Mesangial cell (primary cell): Measurements from ENCODE around the gene C2. TPM values are rescaled to one million over a fixed set of nuclear protein-coding genes. Genes with fewer than 3 reads are reported as not detected.

Source experiments
- total RNA-seq: library from RNA; depleted of rRNA; stranded (reverse); fragments of >200 nt; gene quantifications from 2 replicates; pipeline ENCODE4 v1.2.3, GENCODE V29; 2015

The C2 gene
- 0.49 and 2.5 TPM in 2 replicates for total RNA-seq

DNA sequence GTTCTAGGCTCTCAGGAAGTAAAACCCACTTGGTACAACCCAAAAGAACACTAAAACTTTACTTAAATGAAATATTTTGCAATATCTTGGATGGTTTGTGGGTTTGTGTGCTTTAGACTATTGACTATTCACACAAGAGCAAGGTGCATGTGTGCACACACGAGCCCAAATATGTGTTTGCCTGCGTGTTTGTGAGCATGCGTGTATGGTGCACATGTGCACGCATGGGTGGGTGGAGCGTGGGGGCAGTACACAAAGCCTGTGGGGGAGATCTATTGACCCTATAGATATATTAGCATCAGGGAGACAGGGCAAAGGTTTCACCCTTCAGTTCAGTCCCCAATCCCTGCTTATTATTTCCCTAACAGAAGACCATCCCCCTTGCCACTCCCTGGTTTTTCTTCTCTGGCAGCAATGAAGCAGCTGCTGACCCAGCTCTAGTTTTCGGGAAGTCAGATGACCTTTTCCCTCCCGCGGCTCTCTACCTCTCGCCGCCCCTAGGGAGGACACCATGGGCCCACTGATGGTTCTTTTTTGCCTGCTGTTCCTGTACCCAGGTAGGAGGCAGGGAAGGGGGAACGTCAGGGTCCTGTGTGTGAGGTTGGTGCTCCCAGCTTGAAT is at the start of gene C2:
C2 (plus strand) TSS at position 476 of the 621 bp plus-strand sequence; CDS start at position 512, 36 bp downstream.

DNA sequence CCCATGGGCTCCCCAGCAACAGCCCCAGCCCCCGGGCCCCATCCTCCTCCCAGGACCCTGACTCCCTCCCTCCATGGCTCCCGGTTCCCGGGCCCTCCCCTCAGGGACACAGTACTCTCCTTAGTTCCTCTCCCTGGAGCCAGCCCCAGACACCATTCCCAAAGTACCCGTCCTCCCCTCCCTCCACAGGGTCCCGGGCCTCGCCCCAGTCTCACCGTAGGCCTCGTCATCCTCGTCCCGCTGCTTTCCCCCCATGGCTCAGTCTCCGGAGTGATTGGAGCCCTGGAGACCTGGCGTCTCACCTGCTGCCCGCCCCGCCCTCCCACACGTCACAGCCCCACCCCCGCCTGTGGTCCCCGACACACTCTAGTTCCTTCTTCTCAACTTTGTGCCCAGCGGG is 48.8 kb upstream of the C2 start, which contains the start of gene SLC44A4:
SLC44A4 (minus strand) TSS at position 272 of the 400 bp plus-strand sequence; CDS start at position 255, 17 bp downstream.

DNA sequence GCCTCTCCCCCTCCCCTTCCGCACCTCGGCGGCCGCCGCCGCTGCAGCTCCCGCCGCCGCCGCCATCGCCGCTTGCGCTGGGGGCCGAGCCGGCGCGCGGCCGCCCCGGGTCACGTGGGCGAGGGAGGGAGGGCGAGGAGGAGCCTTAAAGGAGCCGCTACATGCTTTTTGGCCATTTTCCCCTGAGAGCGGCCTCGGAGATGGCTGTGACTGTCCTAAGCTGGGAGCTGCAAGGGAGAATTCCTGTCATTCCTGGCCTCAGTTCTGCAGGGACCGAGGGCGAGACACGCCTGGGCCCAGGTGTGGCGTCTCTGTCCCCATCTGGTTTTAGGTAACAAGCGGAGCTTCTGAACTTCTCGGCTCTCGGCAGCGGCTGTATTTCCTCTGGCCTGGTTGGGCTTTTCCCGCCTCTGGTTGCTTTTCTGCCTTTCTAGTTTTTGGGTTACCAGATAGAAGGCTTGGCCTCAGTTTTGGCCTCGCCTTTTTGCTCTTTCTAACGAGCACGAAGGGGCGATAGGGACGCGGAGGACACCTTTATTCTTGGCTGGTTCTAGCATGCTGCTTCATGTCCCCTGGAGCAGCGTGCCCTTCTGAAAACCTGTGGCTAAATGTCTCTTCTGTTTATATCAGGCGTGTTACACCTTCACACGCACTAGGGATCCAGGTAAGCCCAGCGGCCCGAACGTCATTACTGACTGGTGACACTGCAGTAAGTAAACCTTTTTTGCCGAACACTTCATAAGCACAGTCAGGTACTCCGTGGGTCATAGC is 29.7 kb upstream of the C2 start, which contains the start of gene EHMT2:
EHMT2 (minus strand) TSS at position 87 of the 771 bp plus-strand sequence; CDS start at position 66, 21 bp downstream.

DNA sequence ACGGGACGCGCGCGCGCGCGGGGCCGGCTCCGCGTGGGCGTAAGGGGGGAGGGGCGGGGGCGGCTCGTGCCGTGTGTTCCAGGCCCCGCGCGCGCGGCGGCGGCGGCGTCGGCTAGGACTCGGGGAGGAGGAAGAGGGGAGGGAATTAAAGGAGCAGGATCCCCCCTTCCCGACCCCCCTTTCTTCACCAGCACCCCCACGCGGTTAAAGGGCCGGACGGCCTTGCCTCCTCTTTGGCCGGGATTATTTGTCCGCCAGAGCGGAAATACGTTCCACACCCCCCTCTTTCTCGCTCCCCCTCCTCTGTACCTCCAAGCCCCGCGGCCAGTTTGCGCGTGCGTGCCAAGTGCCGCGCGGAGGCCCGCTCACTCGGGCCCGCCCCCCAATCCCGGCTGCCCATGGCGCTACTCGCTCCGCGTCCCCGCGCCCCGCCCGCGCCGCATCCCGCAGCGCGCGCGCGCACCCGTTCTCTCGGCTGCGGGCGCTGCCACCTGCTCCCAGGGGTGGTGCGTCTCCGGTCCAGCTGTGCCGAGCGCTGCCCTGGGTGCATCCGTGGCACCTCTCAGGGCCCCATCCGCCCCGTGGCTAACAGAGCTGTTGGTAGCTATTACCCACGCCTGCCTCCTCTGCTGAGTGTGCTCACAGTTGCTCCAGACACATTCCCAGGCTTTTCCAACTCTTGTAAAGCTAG is 25.4 kb upstream of the C2 start, which contains the start of gene ZBTB12:
ZBTB12 (minus strand) TSS at position 134 of the 691 bp plus-strand sequence. CDS start 781 bp downstream, outside the sequence.

DNA sequence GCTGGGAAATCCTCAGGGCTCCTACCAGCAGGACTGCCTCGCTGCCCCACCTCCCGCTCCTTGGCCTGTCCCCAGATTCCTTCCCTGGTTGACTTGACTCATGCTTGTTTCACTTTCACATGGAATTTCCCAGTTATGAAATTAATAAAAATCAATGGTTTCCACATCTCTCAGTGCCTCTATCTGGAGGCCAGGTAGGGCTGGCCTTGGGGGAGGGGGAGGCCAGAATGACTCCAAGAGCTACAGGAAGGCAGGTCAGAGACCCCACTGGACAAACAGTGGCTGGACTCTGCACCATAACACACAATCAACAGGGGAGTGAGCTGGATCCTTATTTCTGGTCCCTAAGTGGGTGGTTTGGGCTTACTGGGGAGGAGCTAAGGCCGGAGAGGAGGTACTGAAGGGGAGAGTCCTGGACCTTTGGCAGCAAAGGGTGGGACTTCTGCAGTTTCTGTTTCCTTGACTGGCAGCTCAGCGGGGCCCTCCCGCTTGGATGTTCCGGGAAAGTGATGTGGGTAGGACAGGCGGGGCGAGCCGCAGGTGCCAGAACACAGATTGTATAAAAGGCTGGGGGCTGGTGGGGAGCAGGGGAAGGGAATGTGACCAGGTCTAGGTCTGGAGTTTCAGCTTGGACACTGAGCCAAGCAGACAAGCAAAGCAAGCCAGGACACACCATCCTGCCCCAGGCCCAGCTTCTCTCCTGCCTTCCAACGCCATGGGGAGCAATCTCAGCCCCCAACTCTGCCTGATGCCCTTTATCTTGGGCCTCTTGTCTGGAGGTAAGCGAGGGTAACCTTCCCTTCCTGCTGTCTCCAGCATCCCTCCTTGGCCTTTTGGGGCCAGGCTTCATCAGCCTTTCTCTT is 18.2 kb downstream of the C2 start, which contains the start of gene CFB:
CFB (plus strand) TSS at position 589 of the 863 bp plus-strand sequence; CDS start at position 716, 127 bp downstream.

DNA sequence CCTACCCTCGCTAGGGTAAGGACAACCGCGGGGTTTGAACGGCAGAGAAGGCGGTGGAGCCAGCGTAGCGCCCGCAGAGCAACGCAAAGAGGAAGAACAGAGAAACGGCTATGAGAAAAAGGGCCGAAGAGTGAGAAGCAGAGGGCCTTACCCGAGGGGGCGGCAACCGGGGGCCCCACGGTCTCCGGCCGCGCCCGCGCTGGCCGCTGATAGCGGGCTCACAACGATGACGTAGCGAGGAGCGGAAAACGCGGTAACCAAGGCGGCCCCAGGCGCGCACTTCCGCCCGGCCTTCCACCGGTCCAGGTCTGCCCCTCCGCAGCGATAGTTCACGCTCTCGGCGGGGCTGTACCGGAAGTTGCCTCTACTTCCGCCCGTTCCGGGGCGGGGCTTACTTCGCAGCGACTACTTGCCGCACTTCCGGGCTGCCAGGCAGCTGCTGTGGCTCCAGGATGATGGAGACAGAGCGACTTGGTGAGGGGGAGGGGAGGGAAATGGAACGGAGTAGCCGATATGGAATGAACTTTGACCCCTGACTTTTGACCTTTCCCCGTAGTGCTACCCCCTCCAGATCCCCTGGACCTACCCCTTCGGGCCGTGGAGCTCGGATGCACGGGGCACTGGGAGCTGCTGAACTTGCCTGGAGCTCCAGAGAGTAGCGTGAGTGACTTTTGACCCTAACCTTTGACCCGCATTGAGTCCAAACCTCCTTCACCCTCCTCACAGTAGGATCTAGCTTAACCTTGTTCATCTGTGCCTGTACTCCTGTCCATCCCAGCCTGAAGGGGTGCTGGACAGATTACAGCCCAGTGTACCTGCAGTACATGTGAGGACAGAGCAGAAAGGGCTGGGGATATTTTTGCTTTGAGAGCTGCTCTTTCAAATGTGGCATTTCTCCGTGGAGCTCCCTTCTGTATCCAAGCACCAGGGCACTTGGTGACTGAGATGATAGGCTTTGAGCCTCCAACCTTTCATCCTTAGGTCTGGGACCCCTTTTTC is 31.5 kb downstream of the C2 start, which contains the start of the genes NELFE and SKIC2:
NELFE (minus strand) TSS at position 231 of the 999 bp plus-strand sequence. CDS start 525 bp downstream, outside the sequence.
SKIC2 (plus strand) TSS at position 435 of the 999 bp plus-strand sequence; CDS start at position 453, 18 bp downstream.

DNA sequence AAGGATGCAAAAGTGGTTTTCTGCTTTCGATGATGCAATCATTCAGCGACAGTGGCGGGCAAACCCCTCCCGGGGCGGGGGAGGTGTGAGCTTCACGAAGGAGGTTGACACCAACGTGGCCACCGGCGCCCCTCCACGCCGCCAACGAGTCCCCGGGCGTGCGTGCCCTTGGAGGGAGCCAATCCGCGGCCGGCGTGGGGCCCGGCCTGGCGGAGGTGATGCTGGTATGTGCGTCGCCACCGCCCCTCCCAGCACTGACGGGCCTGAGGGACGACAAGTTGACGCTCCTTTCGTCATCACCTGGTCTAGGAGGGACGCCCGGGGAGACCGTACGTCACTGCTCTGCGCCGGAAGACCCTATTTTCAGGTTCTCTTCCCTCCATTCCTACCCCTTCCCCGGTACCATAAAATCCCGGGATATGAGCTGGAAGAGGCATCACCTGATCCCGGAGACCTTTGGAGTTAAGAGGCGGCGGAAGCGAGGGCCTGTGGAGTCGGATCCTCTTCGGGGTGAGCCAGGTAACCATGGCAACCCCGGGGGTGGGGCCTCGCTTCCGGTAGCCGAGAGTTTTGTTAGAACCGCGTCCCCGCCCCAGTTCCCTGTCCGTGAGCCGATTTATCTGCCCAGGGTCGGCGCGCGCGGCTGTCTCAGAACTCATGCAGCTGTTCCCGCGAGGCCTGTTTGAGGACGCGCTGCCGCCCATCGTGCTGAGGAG is 44.6 kb downstream of the C2 start, which contains the start of gene DXO:
DXO (minus strand) TSS at position 146 of the 716 bp plus-strand sequence. CDS start 463 bp downstream, outside the sequence.

DNA sequence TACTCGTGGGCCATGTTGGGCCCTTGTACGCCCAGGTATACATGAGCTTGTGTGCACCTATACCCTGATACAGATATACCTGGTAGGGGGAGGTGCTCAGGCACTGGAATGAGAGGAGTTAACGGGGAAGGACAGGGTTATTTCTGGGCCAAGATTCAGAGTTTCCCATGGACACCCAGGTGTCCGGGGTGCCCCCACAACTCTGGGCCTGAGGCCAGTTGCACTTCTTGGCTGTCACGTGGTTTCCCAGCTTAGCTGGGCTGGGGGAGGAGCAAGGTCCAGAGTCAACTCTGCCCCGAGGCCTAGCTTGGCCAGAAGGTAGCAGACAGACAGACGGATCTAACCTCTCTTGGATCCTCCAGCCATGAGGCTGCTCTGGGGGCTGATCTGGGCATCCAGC is 54.2 kb downstream of the C2 start, which contains the start of gene C4A:
C4A (plus strand) TSS at position 314 of the 400 bp plus-strand sequence; CDS start at position 365, 51 bp downstream.

Other genes starting within 250 kb of the C2 start
- 0.65 TPM in 1 of 2 replicates, not detected in the other for gene LY6G5C, start 246.7 kb upstream of the C2 start, total RNA-seq
- gene ABHD16A, start 224.4 kb upstream of the C2 start, total RNA-seq: 31.6 and 46.3 TPM in 2 replicates
- not detected in 2 replicates for gene LY6G6F, start 220.9 kb upstream of the C2 start, total RNA-seq
- gene LY6G6D, start 212.4 kb upstream of the C2 start, total RNA-seq: not detected in 2 replicates
- gene LY6G6C, start 206.0 kb upstream of the C2 start, total RNA-seq: not detected in 2 replicates
- gene MPIG6B, start 204.3 kb upstream of the C2 start, total RNA-seq: not detected in 2 replicates
- gene DDAH2, start 198.4 kb upstream of the C2 start, total RNA-seq: 38.1 and 92.2 TPM in 2 replicates
- gene CLIC1, start 191.2 kb upstream of the C2 start, total RNA-seq: 577 and 1,120 TPM in 2 replicates
- gene MSH5, start 187.7 kb upstream of the C2 start, total RNA-seq: 9.3 and 17.6 TPM in 2 replicates
- 1.0 and 5.7 TPM in 2 replicates for gene SAPCD1, start 165.1 kb upstream of the C2 start, total RNA-seq
- gene VWA7, start 150.4 kb upstream of the C2 start, total RNA-seq: 0.81 and 9.8 TPM in 2 replicates
- gene VARS1, start 132.0 kb upstream of the C2 start, total RNA-seq: 85.2 and 165 TPM in 2 replicates
- gene LSM2, start 120.8 kb upstream of the C2 start, total RNA-seq: 71.0 and 128 TPM in 2 replicates
- gene HSPA1L, start 112.4 kb upstream of the C2 start, total RNA-seq: 0.16 and 0.76 TPM in 2 replicates
- gene HSPA1A, start 112.2 kb upstream of the C2 start, total RNA-seq: 55.9 and 60.6 TPM in 2 replicates
- gene HSPA1B, start 100.0 kb upstream of the C2 start, total RNA-seq: 78.6 and 83.3 TPM in 2 replicates
- 62.1 and 191 TPM in 2 replicates for gene NEU1, start 64.9 kb upstream of the C2 start, total RNA-seq
- 1.9 TPM in 1 of 2 replicates, not detected in the other for gene SLC44A4, start 48.7 kb upstream of the C2 start, total RNA-seq
- gene EHMT2, start 30.0 kb upstream of the C2 start, total RNA-seq: 50.0 and 68.5 TPM in 2 replicates
- gene ZBTB12, start 25.6 kb upstream of the C2 start, total RNA-seq: 2.4 and 6.2 TPM in 2 replicates
- 0.33 and 3.7 TPM in 2 replicates for gene CFB, start 18.4 kb downstream of the C2 start, total RNA-seq
- 108 and 116 TPM in 2 replicates for gene NELFE, start 31.3 kb downstream of the C2 start, total RNA-seq
- gene SKIC2, start 31.5 kb downstream of the C2 start, total RNA-seq: 42.3 and 43.2 TPM in 2 replicates
- 21.5 and 27.3 TPM in 2 replicates for gene DXO, start 44.4 kb downstream of the C2 start, total RNA-seq
- 2.1 and 6.1 TPM in 2 replicates for gene C4A, start 54.3 kb downstream of the C2 start, total RNA-seq
- gene C4B, start 87.1 kb downstream of the C2 start, total RNA-seq: 0.49 and 11.0 TPM in 2 replicates
- gene CYP21A2, start 110.7 kb downstream of the C2 start, total RNA-seq: 0.25 TPM in 1 of 2 replicates, not detected in the other
- gene TNXB, start 181.6 kb downstream of the C2 start, total RNA-seq: 0.16 and 0.51 TPM in 2 replicates
- 24.0 and 46.3 TPM in 2 replicates for gene ATF6B, start 200.5 kb downstream of the C2 start, total RNA-seq
- 3.0 and 5.1 TPM in 2 replicates for gene FKBPL, start 202.6 kb downstream of the C2 start, total RNA-seq
- gene PRRT1, start 224.2 kb downstream of the C2 start, total RNA-seq: 0.76 TPM in 1 of 2 replicates, not detected in the other
- gene PPT2, start 226.4 kb downstream of the C2 start, total RNA-seq: 23.1 and 37.3 TPM in 2 replicates
- 2.3 and 8.9 TPM in 2 replicates for gene EGFL8, start 236.9 kb downstream of the C2 start, total RNA-seq
- 60.5 and 70.9 TPM in 2 replicates for gene AGPAT1, start 248.4 kb downstream of the C2 start, total RNA-seq